Body of pancreas (tissue), 4 donors: Measurements from ENCODE around the gene NOM1. TPM values are rescaled to one million over a fixed set of nuclear protein-coding genes. Genes with fewer than 3 reads are reported as not detected.
"Not testable (repeated sequence)": the region's sequence is repeated elsewhere in the genome, so short reads cannot be mapped to it uniquely, and the experiment has no call there.

Experiments
- ATAC-seq: fragments of 150-250 bp; one replicate; pipeline ENCODE4 v1.9.1; 2016
- DNase-seq, 4 donors: peaks; one replicate each; pipeline ENCODE4 v3.0.0-alpha.2; 2019
- H3K27ac ChIP-seq, 4 donors: fragments of 200-600 bp; sonication (generic); 1 replicate in 3 of 4; 2 replicates in 1 of 4; pipeline versions ENCODE4 v1.5.1 to v1.6.1; 2016 to 2019; ENCODE audit warnings: mild to moderate bottlenecking in 1 of 4, mixed read lengths in 1 of 4, moderate library complexity in 1 of 4
- H3K27me3 ChIP-seq, 2 donors: fragments of 200-600 bp; sonication (generic); one replicate each; pipeline ENCODE4 v1.6.0; 2016; ENCODE audit warnings: mild to moderate bottlenecking in 1 of 2
- H3K36me3 ChIP-seq, 2 donors: fragments of 200-600 bp; sonication (generic); replicated peaks in 1 of 2; 2 replicates each; pipeline ENCODE4 v1.5.1; 2016; ENCODE audit warnings: low read depth in 2 of 2; ENCODE audit not compliant: insufficient read depth in 1 of 2
- H3K4me1 ChIP-seq: fragments of 200-600 bp; sonication (generic); one replicate; pipeline ENCODE4 v1.6.0; 2016
- H3K4me3 ChIP-seq, 2 donors: fragments of 200-600 bp; sonication (generic); 1 replicate in 1 of 2; 2 replicates in 1 of 2; pipeline ENCODE4 v1.5.1; 2016 to 2019
- H3K9me3 ChIP-seq, 3 donors: fragments of 200-600 bp; sonication (generic); 1 replicate in 2 of 3; 2 replicates in 1 of 3; pipeline ENCODE4 v1.5.1; 2016
- CTCF ChIP-seq, 7 experiments: fragments of 450-650 bp in 4 of 7; fragments of 200-600 bp in 3 of 7; sonication (generic) in 3 of 7; IDR thresholded peaks; one replicate each; pipeline ENCODE4 v1.5.1; 2016 to 2019; ENCODE audit warnings: antibody characterized with exemption in 7 of 7
- POLR2A ChIP-seq, 3 donors: fragments of 450-650 bp; IDR thresholded peaks; one replicate each; pipeline ENCODE4 v1.6.1; 2016; ENCODE audit warnings: antibody characterized with exemption in 3 of 3, mild to moderate bottlenecking in 2 of 3
- whole genome bisulfite sequencing, 2 donors: methylation state at CpG; one replicate each; pipeline ENCODE4 v1.1.5; 2017; 5-methylcytosine and 5-hydroxymethylcytosine counted together
- intact Hi-C: fragments of 100-400 bp; cut with DNase I; formaldehyde crosslinking; loops from one replicate; pipeline ENCODE4 v1.15.1; 2023
- total RNA-seq, 2 donors: library from RNA; depleted of rRNA; stranded (reverse); fragments of >200 nt; gene quantifications; one replicate each; pipeline ENCODE4 v1.1.0, GENCODE V29; 2016

NOM1 gene
- total RNA-seq, 2 donors from 2014 or later, result 23.1 to 28.0 TPM

- TF ChIP-seq POLR2A (IDR thresholded peaks at IDR 0.05) (no peak), CTCF (IDR thresholded peaks at IDR 0.05) (no peak)
- ATAC-seq (peak; percentile 62), DNase-seq (no peak)
- 11 to 19% methylated on average over 1 of the region's 1 CpG for WGBS, 2 donors
- no peaks in the 10 kb centered on the region for H3K36me3 ChIP-seq
- peak overlapping the region in 3 of 4 donors; percentile 63 to 79 (median 71) for H3K27ac ChIP-seq
- H3K4me3 ChIP-seq, result no peak overlapping the region
- intact Hi-C loops, result no loop called here
- H3K27me3 ChIP-seq, result no peaks in the 10 kb centered on the region
- no peaks in the 10 kb centered on the region for H3K9me3 ChIP-seq
- peaks cover 29% of the 10 kb centered on the region for H3K4me1 ChIP-seq
These were observed 30.9 kb upstream of the NOM1 start for GRCh38 chr7:156918635-156919034.

DNA sequence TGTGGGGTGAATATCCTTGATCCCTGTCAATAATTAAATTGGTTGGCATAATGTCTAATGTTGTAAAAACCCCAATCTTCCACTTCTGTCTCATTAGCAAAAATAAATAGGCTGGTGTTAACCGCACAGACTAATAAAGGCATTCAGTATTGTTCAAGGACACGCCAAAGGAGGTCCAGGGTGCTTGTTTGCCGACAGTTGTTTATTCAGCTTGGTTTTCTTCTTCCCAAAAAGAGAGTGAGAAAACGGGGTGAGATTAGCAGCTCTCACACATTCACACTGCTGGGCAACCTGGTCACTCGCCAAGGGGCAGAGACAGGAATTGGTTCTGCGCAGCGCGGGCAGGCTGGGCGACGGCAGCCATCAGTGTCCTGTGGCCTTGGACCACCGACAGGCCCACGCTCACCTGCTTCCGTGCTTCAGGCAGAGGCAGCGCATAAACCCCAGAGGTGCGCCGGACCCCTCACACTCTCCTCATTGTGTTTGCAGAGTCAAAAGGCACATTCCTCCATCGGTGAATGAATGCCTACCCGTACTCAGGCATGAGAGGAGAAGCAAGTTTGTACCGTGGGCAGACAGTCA is 30.3 kb upstream of the NOM1 start:
- WGBS, 2 donors, result 3 to 17% methylated on average over 5 to 19 of the region's 19 CpGs
- no peaks in the 10 kb centered on the region for H3K36me3 ChIP-seq
- peak in 1 of 3 donors; percentile 24 for TF ChIP-seq POLR2A (IDR thresholded peaks at IDR 0.05)
- peak in 1 of 7 experiments; percentile 4 for TF ChIP-seq CTCF (IDR thresholded peaks at IDR 0.05)
- H3K4me3 ChIP-seq, result no peak overlapping the region
- intact Hi-C loops, result no loop called here
- H3K4me1 ChIP-seq, result peaks cover 29% of the 10 kb centered on the region
- no peaks in the 10 kb centered on the region for H3K9me3 ChIP-seq
- peak overlapping the region; percentile 54 to 79 (median 67) for H3K27ac ChIP-seq
- no peaks in the 10 kb centered on the region for H3K27me3 ChIP-seq
- ATAC-seq (peak; percentile 82), DNase-seq (peak; percentile 58 to 75 (median 66))

GRCh38 chr7:156920076-156920475 is 29.4 kb upstream of the NOM1 start:
- TF ChIP-seq POLR2A (IDR thresholded peaks at IDR 0.05) (no peak), CTCF (IDR thresholded peaks at IDR 0.05) (no peak)
- Histone ChIP-seq H3K4me3 (no peak overlapping the region), H3K27ac (peak overlapping the region; percentile 54 to 79 (median 67)), H3K9me3 (no peaks in the 10 kb centered on the region), H3K4me1 (peaks cover 29% of the 10 kb centered on the region), H3K36me3 (no peaks in the 10 kb centered on the region), H3K27me3 (no peaks in the 10 kb centered on the region)
- 32 to 36% methylated on average over 5 of the region's 5 CpGs for WGBS, 2 donors
- ATAC-seq (no peak), DNase-seq (no peak)
- intact Hi-C loops, result no loop called here

DNA sequence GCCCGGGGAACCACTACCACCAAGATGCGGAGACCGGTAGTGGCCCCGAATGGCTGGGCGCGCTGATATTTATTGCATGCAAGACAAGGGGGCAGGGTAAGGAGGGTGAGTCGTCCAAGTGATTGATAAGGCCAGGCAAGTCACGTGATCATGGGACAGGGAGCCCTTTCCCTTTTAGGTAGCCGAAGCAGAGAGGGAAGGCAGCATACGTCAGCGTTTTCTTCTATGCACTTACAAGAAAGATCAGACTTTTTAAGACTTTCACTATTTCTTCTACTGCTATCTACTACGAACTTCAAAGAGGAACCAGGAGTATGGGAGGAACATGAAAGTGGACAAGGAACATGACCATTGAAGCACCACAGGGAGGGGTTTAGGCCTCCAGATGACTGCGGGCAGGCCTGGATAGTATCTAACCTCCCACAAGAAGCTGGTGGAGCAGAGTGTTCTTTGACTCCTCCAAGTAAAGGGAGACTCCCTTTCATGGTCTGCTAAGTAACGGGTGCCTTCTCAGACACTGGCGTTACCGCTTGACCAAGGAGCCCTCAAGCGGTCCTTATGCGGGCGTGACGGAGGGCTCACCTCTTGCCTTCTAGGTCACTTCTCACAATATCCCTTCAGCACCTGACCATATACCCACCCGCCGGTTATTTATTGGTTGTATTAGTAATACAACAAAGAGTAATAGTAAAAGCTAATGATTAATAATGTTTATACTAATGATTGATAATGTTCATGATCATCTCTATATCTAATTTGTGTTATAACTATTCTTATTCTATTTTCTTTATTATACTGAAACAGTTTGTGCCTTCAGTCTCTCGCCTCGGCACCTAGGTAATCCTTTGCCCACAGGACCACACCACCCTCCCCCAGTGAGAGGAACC is 28.8 kb upstream of the NOM1 start:
- ATAC-seq, H3K27me3 ChIP-seq, H3K4me3 ChIP-seq, H3K36me3 ChIP-seq, intact Hi-C loops, H3K9me3 ChIP-seq, DNase-seq: not testable (repeated sequence)
- Histone ChIP-seq H3K27ac (peak overlapping the region in 3 of 4 donors; percentile 63 to 79 (median 71)), H3K4me1 (peaks cover 29% of the 10 kb centered on the region)
- whole genome bisulfite sequencing, 2 donors, result 76 to 85% methylated on average over 24 of the region's 24 CpGs

DNA sequence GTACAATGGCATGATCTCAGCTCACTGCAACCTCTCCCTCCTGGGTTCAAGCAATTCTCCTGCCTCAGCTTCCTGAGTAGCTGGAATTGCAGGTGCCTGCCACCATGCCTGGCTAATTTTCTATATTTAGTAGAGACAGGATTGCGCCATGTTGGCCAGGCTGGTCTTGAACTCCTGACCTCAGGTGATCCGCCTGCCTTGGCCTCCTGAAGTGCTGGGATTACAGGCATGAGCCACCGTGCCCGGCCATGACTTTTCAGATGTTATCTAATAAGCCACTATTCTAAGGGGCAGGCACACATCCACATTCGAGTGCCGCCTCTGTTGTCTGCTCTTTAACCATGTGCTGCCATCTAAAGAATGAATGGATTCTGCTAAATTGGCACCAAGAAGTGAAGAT is 27.2 kb upstream of the NOM1 start:
- DNase-seq, H3K4me3 ChIP-seq: not testable (repeated sequence)

GRCh38 chr7:156925821-156926220 is 23.7 kb upstream of the NOM1 start:
- H3K36me3 ChIP-seq, H3K4me3 ChIP-seq, ATAC-seq, H3K27me3 ChIP-seq, H3K9me3 ChIP-seq, DNase-seq, H3K27ac ChIP-seq, intact Hi-C loops: not testable (repeated sequence)
- 93 to 94% methylated on average over 2 to 12 of the region's 12 CpGs for WGBS, 2 donors
- H3K4me1 ChIP-seq, result peaks cover 23% of the 10 kb centered on the region

More for the DNA sequence above, 27.2 kb upstream of the NOM1 start:
- ATAC-seq, H3K9me3 ChIP-seq, H3K27me3 ChIP-seq, intact Hi-C loops, H3K27ac ChIP-seq, H3K36me3 ChIP-seq: not testable (repeated sequence)
- H3K4me1 ChIP-seq, result peaks cover 29% of the 10 kb centered on the region
- 55 to 88% methylated on average over 2 to 6 of the region's 6 CpGs for WGBS, 2 donors
